GM19035 (cell line): Measurements from ENCODE around the gene AIF1L.

Experiments used
- ATAC-seq: cut with Tn5 transposase; IDR thresholded peaks from one replicate; pipeline ENCODE4 v1.9.1; 2021; ENCODE audit not compliant: unreplicated experiment

The AIF1L gene

GRCh38 chr9:131161585-131161984, 65.3 kb downstream of the AIF1L start:
- ATAC-seq, result no peak

GRCh38 chr9:131162886-131163285, 66.6 kb downstream of the AIF1L start:
- no peak for ATAC-seq

- no peak for ATAC-seq
These were observed 69.2 kb downstream of the AIF1L start for GRCh38 chr9:131165523-131165922.

- no peak for ATAC-seq
These were observed 70.9 kb downstream of the AIF1L start for GRCh38 chr9:131167146-131167692.

- no peak for ATAC-seq
These were observed 71.6 kb downstream of the AIF1L start for GRCh38 chr9:131167936-131168335.

GRCh38 chr9:131169563-131170240, 73.4 kb downstream of the AIF1L start:
- no peak for ATAC-seq
